Type B pancreatic cell (in vitro differentiated cells): ENCODE data around the gene LIPC. TPM values are rescaled to one million over a fixed set of nuclear protein-coding genes. Genes with fewer than 3 reads are reported as not detected.

Experiments used
- DNase-seq: peaks from one replicate; pipeline ENCODE4 v3.0.0; 2021; ENCODE audit warnings: mixed read lengths; ENCODE audit not compliant: unreplicated experiment; ENCODE audit errors: extremely low spot score
- H3K27ac Mint-ChIP-seq: 2 replicates; pipeline ENCODE4 v1.8.0; 2021; ENCODE audit warnings: mild to moderate bottlenecking, mixed read lengths
- H3K27me3 Mint-ChIP-seq: 2 replicates; pipeline ENCODE4 v1.8.0; 2021; ENCODE audit warnings: mixed read lengths
- H3K36me3 Mint-ChIP-seq: 2 replicates; pipeline ENCODE4 v1.8.0; 2021; ENCODE audit warnings: mixed read lengths
- H3K4me1 Mint-ChIP-seq: one replicate; pipeline ENCODE4 v1.8.0; 2021; ENCODE audit warnings: mixed read lengths; ENCODE audit not compliant: unreplicated experiment
- H3K4me3 Mint-ChIP-seq: 2 replicates; pipeline ENCODE4 v1.8.0; 2021; ENCODE audit warnings: mild to moderate bottlenecking, mixed read lengths
- H3K9me3 Mint-ChIP-seq: 2 replicates; pipeline ENCODE4 v1.8.0; 2021; ENCODE audit warnings: mixed read lengths
- CTCF ChIP-seq: fragments of 200-600 bp; sonication (generic); conservative IDR thresholded peaks from 2 replicates; pipeline ENCODE4 v1.5.0; 2021; ENCODE audit warnings: antibody characterized with exemption, mild to moderate bottlenecking
- total RNA-seq: library from RNA; stranded (reverse); gene quantifications from 2 replicates; pipeline ENCODE4 v1.2.1, GENCODE V29; 2021; ENCODE audit warnings: low replicate concordance

Gene LIPC
- total RNA-seq, 1 donor from 2014 or later: 10.9 TPM

GRCh38 chr15:58556541-58556940 lies 124.8 kb downstream of the LIPC start:
- Mint-ChIP-seq H3K4me1 (peaks cover 37% of the 10 kb centered on the region), H3K9me3 (peaks cover 4% of the 10 kb centered on the region), H3K27ac (no peak overlapping the region), H3K4me3 (no peak overlapping the region), H3K36me3 (no peaks in the 10 kb centered on the region), H3K27me3 (no peaks in the 10 kb centered on the region)
- no peak for DNase-seq
- TF ChIP-seq CTCF: no peak

- no peak for DNase-seq
- H3K4me1 Mint-ChIP-seq: peaks cover 26% of the 10 kb centered on the region
- H3K27ac Mint-ChIP-seq: no peak overlapping the region
- no peak overlapping the region for H3K4me3 Mint-ChIP-seq
- TF ChIP-seq CTCF: no peak
- no peaks in the 10 kb centered on the region for H3K36me3 Mint-ChIP-seq
- peaks cover 8% of the 10 kb centered on the region for H3K9me3 Mint-ChIP-seq
- no peaks in the 10 kb centered on the region for H3K27me3 Mint-ChIP-seq
Measured at GRCh38 chr15:58558777-58559176, 127.0 kb downstream of the LIPC start.

- peaks cover 8% of the 10 kb centered on the region for H3K9me3 Mint-ChIP-seq
- no peaks in the 10 kb centered on the region for H3K27me3 Mint-ChIP-seq
- peaks cover 21% of the 10 kb centered on the region for H3K4me1 Mint-ChIP-seq
- H3K36me3 Mint-ChIP-seq: no peaks in the 10 kb centered on the region
- TF ChIP-seq CTCF: no peak
- DNase-seq: no peak
- peak overlapping the region; percentile 62 for H3K27ac Mint-ChIP-seq
- no peak overlapping the region for H3K4me3 Mint-ChIP-seq
Measured at GRCh38 chr15:58559904-58560588, 128.3 kb downstream of the LIPC start.

- Mint-ChIP-seq H3K36me3 (no peaks in the 10 kb centered on the region), H3K4me3 (no peak overlapping the region), H3K9me3 (peaks cover 8% of the 10 kb centered on the region), H3K27me3 (no peaks in the 10 kb centered on the region), H3K27ac (peak overlapping the region; percentile 17), H3K4me1 (peaks cover 13% of the 10 kb centered on the region)
- DNase-seq: no peak
- TF ChIP-seq CTCF: no peak
Measured at GRCh38 chr15:58561321-58561720, 129.5 kb downstream of the LIPC start.

- no peak for TF ChIP-seq CTCF
- Mint-ChIP-seq H3K36me3 (no peaks in the 10 kb centered on the region), H3K9me3 (peaks cover 8% of the 10 kb centered on the region), H3K27me3 (no peaks in the 10 kb centered on the region), H3K27ac (no peak overlapping the region), H3K4me1 (peaks cover 13% of the 10 kb centered on the region), H3K4me3 (no peak overlapping the region)
- no peak for DNase-seq
Measured at GRCh38 chr15:58562135-58562534, 130.3 kb downstream of the LIPC start.
